GM21423 (cell line): ENCODE measurements around the gene LHX5.

Source experiments
- ATAC-seq: cut with Tn5 transposase; IDR thresholded peaks from one replicate; pipeline ENCODE4 v1.9.1; 2021; ENCODE audit warnings: mild to moderate bottlenecking, moderate library complexity; ENCODE audit not compliant: unreplicated experiment

The LHX5 gene

DNA sequence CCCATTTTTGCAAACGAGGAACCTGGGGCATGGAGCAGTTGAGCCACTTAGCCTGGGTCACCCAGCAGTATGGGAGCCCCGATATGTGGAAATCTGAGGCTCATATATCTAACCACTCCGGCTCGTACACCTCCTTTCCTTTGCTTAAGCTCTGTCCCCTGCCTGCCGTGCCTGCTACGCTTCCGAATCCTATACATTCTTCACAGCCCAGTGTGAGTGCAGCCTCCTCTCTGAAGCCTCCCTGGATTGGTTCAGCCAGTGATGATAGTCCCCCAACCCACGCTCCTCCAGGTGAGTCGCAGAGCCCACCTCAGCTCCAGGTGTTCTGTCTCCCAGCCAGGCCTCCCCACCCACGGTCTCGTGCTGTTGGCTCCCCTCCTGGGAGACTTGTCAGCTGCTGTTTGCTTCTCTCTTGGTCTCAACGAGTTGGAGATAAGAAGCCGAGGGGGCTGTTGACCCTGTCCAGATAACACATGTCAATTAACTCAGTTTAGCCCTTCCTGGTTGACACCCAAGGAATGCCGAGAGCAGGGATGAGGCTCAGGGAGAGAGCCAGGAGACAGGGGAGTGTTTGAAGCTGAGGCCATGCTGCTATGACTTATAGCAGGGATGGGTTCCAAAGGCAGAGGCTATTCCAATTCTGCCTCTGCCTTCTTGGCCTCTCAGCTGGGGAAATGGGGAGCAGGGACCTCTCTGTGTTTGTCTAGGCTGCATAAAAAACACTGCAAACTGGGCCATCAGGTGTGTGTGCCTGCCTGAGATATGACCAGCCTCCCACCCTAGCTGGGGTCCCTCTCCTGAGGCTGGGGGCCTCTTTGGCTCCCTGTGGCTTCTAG, 30.5 kb downstream of the LHX5 start:
- ATAC-seq, result no peak

DNA sequence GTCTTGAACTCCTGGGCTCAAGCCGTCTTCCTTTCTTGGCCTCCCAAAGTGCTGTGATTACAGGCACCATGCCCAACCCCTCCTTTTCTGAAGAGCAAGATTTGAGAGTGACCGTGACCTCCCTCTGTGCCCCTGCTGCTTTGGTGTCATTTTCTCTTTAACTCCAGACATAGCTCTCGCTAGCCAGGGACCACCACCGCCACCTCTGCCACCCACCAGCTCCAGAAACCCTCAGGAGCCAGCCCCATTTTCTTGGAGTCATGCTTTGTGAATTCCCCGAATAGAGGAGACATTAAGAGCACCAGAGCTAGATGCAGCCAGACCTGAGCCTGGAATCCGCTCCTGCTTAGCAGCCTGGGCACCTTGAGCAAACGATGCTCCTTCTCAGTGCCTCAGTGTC, 31.3 kb downstream of the LHX5 start:
- ATAC-seq, result no peak

DNA sequence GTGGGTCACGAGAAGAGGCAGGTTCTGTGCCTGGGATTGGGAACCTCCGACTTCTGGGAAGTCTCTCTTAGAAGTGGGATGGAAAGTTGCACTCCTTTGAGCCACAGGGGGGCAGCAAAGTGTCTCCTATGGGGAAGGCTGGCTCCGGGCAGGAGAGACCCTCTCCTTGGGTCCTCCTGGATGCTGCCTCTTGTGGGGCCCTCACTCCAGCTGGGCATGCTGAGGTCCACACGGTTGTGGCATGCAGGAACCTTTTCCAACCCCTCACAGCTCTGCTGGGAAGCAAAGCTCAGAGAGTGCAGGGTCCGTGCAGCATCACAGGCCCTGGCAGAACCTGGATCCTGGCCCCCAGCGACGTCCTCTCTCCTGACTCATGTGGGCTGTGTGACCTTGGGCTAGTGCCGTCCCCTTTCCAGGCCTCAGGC, 32.1 kb downstream of the LHX5 start:
- ATAC-seq, result no peak

DNA sequence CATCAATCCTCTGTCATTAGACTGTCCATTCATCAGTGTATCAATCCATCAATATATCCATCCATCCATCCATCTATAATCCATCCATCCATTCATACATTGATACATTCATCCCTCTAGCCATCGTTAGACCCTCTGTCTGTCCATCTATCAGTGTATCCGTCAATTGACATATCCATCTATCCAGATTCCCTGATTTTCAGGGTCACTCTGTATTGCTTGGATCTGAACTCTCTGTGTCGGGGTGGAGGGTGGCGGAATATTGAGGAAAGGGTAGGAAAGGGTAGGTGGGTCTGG, 32.4 kb downstream of the LHX5 start:
- ATAC-seq, result no peak

DNA sequence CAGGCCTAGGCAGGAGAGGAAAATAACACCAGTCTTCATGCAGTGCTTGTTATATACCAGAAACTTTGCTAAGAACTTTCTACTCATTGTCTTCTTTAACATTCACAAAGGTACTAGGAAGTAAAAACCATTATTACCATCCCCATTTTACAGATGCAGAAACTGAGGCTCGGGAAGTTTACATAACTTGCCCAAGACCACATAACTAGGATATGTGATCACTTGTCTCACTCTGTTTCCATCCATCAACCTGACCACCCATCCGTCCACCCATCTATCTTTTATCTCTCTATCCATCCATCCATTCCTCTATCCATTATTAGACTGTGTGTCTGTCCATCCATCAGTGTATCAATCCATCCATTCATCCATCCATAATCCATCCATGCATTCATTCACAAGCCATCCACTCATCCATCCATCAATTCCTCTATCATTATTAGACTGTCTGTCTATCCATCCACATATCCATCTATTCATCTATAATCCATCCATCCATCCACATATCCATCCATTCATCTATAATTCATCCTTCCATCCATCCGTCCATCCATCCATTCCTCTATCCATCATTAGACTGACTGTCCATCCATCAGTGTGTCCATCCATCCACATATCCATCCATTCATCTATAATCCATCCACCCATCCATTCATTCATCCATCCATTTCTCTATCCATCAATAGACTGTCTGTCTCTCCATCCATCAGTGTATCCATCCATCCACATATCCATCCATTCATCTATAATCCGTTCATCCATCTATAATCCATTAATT, 33.0 kb downstream of the LHX5 start:
- no peak for ATAC-seq

DNA sequence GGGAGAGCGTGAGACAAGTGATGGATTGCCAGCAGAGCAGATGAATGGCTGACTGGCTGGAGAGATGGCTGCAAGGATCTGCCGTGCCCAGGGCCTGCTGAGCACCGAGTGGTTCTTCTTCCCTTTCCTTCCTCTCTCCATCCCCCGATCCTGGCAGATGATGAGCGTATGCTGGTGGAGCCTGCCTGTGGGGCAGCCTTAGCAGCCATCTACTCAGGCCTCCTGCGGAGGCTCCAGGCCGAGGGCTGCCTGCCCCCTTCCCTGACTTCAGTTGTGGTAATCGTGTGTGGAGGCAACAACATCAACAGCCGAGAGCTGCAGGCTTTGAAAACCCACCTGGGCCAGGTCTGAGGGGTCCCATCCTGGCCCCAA, 34.0 kb downstream of the LHX5 start:
- no peak for ATAC-seq

DNA sequence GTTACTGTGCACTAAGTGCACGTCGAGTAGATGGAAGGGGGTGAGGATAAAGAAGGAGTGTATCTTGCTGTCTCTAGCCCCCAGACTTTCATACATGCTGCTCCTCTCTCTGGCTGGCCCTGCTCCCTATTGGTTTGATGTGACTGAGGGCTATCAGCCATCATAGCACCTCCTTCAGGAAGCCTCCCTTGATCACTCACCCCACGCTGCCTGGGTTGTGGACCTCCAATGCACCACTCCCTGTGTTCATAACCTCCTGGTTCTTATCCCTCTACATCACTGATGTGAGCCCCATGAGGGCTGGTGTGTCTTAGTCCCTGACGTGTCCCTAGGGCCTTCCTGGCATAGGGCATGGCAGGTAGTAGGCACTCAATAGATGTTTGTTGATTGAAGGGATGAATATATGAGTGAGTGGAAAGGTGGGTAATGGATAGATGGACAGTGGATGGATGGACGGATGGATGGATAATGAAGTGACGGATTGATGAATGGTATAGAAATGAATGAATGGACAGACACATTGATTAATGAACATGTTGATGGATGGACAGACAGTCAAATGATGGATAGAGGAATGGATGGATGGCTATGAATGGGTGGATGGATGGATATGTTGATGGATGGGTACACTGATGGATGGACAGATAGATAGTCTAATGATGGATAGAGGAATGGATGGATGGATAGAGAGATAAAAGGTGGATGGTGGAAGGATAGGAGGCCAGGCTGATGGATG, 34.5 kb downstream of the LHX5 start:
- no peak for ATAC-seq

DNA sequence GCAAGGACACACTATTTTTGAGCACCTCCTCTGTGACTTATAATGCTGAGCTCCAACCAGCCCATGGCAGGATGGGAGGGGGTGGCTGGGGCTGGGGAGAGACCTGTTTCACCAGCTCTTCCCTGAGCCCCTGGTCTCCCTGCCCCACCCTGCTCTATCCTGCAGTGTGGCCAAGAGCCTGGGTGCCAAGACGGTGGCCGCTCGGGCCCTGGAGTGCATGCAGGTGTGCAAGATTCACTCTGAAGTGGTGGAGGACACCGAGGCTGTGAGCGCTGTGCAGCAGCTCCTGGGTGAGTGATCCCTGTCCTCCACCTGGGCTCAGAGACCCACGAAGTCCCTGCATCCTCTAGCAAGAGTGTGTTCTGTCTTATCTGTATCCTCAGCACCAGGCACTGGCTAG, 35.1 kb downstream of the LHX5 start:
- ATAC-seq, result no peak

DNA sequence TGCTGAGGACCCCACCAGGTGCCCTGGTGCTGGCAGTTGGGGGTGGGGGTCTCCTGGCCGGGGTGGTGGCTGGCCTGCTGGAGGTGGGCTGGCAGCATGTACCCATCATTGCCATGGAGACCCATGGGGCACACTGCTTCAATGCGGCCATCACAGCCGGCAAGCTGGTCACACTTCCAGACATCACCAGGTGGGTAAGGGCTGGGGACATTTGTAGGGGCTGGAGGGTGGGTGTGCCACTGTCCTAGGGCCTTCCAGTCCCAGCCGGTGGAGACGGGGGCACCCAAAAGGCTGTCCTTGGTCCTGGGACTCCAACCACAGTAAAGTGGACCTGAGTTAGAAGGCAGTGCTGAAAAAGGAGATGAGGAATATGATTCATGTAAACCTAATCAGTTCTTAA, 36.3 kb downstream of the LHX5 start:
- no peak for ATAC-seq

DNA sequence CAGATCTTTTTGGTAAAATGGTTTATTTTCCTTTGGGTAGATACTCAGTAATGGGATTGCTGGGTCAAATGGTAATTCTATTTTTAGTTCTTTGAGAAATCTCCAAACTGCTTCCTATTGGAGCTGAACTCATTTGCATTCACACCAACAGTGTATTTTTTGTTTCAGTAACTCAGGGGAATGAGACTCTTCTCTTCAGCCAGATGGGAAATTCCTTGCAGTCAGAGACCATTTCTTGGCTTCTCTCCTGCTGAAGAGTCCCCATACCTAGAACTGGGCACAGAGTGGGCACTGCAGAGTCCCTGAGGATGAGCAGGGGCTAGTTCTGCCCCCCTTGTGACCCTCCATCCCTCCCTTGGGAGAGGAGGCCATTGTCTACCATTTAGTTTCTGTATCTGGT, 38.7 kb downstream of the LHX5 start:
- ATAC-seq, result no peak

DNA sequence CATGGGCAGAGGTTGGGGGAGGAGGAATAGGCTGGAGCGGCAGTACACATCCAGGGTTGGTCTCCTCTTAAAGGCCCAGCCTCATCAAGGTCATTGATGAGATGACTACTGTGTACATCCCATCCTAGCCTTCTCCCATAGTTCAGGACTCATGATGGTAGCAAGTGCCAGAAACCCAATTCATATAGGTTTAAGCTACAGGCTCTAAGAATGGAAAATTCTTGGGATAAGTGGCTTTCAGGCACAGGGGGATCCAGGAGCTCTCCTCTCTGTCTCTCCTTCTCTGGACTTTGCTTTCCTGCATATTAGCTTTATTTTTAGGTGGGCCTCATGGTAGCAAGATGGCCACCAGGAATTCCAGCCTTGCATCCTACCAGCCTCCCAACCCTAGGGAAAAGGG, 43.2 kb downstream of the LHX5 start:
- ATAC-seq, result no peak

DNA sequence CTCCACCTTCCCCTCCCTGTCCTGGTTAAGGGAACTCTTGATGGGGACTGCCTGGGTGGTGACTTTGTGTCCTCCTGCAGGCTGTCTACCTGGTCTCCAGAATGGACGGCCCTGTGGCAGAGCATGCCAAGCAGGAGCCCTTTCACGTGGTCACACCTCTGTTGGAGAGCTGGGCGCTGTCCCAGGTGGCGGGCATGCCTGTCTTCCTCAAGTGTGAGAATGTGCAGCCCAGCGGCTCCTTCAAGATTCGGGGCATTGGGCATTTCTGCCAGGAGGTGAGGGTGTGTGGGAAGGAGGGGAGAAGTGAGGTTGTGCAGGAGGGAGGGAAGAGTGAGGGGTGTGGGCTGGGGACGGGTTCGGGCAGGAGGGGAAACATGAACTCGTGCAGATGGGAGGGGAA, 43.8 kb downstream of the LHX5 start:
- ATAC-seq, result no peak

DNA sequence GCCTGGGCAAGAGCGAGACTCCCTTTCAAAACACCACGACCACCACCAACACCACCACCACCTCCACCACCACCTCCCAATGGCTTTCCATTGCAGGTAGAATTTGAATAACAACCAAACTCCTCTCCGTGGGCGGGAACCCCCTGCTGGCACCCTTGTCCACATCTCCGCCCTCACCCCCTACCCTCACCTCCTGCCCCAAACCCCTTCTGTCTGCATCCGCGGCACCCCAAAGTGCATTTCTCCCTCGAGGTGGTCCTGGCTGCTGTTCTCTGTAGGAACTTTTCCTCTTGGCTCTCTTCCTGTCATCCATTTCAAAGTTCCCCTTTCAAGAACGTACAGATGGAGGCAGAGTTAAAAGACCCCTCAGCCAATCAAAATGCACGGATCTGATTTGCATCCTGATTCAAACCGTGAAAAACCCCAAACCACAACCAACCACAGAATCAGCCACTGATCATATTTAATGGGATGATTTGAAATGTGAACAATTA, 45.7 kb downstream of the LHX5 start:
- ATAC-seq, result no peak

DNA sequence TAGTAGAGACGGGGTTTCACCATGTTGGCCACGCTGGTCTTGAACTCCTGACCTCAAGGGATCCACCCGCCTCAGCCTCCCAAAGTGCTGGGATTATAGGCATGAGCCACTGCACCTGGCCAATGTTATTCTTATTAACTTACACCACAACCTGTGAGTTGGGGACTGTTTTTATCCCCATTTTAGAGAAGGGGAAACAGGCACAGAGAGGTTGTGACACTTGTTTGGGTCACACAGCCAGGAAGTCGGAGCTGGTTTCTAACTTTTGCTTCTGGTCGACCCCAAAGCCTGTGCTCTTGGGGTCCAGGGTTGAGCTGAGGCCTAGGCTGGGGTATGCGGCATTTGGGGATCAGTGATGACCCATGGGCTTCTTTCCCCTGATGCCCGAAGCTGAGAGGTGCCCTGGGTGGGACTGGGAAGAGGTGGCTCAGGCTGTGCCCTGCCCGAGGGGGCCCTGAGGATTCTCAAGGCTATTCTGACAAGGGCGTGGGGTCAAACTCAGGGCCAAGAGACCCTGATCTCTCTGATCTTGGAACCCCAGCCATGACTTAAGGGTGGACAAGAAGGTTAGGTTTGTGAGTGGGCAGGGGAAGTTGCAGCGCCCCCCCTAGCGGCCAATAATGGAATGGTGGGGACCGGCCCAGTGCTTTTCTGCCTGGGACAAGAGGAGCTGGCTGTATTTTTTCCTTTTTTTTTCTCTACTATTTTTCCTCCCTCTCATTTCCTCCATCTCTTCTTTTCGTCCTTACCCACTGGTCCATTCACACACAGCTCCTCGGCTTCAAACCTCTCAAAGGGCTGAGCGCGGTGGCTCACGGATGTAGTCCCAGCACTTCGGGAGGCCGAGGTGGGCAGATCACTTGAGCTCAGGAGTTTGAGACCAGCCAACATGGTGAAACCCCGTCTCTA, 46.5 kb downstream of the LHX5 start:
- ATAC-seq, result no peak

DNA sequence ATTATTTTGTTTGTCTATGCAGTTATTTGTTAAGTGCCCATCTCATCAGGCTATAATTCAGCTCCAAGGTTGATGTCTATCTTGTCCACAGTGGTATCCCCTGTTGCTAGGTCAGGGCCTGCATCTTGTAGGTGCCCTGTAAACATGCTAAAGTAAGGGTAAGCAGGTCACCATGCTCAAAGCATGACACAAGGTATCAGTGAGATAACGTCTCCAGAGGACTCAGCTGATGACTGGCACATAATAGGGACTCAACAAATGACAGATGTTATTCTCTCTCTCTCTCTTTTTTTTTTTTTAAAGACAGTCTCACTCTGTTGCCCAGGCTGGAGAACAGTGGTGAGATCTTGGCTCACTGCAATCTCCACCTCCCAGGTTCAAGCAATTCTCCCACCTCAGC, 47.2 kb downstream of the LHX5 start:
- no peak for ATAC-seq

DNA sequence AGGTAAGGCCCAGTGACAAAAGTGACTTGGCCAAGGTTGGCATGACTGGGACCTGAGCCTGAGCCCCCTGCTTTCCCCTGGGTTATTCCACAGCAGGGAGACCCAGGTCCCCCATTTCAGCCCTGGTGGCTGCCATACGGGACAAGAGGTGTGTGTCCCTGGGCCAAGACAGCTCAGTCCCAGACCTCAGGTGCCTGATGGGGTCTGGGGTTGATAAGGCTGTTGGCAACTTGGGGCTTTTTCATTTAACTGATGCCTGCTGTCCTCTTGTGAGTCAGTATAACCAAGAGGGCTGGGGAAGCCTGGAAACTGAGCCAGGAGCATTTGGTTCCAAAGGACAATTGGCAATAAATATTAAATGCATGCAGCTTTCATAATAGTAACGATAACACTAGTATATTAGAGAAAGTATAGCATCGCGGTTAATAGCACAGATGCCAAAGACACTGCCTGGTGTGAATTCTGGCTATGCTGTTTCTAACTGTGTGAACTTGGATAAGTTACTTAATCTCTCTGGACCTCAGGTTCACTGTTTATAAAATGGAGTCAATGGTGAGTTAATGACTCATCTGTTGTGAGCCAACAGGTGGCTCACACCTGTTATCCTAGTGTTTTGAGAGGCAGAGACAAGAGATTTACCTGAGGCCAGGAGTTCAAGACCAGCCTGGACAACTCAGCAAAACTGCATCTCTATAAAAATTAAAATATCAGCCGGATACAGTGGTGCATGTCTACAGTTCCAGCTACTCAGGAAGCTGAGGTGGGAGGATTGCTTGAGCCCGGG, 48.6 kb downstream of the LHX5 start:
- ATAC-seq, result no peak

DNA sequence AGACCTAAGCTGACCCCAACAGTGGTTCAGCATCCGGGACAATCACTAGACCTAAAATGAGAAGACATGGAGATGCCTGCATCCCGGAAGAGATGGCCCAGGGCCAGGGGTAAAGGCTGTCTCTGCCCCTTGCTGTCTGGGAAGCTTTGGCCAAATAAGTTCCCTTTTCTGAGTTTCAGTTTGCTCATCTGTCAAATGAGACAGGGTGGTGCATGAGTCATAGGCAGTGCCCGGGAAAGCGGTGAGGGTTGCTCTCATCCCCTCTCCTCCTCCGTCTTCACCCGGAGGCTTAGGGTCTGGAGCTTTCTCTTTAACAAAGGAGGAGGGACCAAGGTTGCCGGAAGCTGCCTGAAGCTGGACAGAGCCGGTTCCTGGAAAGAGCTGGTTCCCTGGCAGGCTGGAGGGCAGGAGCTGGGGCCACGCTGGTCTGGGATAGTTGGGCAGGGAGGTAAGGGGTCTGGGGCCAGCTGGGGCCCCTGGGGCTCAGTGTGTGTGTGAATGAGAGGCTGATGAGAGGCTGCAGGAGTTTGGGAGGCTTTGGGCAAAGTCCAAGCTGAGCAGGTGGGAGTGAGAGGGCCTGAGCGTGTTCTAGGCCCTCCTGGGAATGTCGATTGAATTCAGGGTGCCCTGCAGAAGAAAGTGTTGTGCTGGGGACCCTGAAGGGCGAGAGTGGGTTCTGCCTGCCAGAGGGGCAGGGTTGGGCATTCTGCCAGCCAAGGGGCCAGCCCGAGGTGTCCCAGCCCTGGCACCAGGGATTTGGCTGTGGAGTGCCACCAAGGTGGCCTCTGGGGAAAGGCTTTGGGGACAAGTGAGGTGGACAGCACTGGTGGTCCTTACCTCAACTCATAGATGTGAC, 49.4 kb downstream of the LHX5 start, which contains the start of gene SDSL:
TSS of gene SDSL (plus strand) at position 351 of the 856 bp plus-strand sequence. CDS start 5,603 bp downstream, outside the sequence.
- ATAC-seq, result peak; percentile 93

DNA sequence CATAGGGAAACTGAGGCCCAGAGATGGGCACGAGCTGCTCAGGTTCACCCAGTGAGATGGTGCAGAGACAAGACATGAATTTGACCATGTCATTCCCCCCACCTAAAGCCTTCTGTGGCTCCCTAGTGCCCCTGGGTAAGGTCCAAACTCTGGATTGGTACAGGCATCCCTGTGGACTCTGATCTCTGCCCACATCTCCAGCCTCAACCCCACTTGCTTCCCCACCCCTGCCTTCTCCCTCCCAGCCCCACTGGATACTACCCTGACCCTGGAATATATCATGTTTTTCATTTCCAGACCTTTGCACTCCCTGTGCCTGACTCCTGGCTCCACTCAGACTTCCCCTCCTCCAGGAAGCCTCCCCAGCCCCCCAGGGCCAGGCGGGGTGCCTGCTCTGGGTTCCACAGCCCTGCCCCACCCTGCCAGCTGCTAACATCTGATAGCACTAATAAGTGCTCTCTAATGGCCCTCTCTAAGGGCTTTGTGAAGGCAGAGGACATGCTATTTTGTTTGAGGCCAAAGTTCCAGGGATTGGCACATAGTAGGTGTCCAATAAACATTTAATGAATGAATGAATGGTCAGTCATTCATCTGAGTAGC, 50.6 kb downstream of the LHX5 start:
- ATAC-seq, result no peak
